GM10847 (cell line): ENCODE results near the gene TNIK.
A peak's percentile ranks its signal among the peaks of the same experiment; 100 is the strongest.

Experiments
- POLR2A ChIP-seq: IDR thresholded peaks from 2 replicates; pipeline ENCODE4 v1.6.1; 2011; ENCODE audit not compliant: insufficient read length; ENCODE audit errors: extremely low read depth

The TNIK gene

GRCh38 chr3:171459942-171460724 is at the start of gene TNIK:
TSS of gene TNIK (minus strand) at chr3:171460405. CDS start at chr3:171460063, 342 bp downstream.
- TF ChIP-seq POLR2A = peak; percentile 74

DNA sequence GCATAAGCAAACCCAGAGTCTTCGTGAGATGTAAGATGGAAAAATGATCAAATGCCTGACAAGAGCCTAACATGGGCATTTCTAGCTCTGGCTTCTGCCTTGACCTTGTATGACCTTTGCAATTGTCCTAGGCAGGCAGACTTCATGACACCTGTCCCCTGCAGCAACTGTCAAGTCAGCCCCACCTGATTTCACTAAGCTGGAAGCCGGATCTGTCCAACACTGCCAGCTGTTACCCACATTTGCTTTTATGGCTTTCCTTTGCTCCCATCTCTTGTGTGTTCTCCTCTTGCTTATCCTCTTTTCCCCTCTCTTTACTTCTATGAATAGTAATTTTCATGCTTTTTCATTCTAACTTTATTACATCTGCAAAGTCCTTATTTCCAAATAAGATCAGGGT is 48.5 kb upstream of the TNIK start:
- no peak for TF ChIP-seq POLR2A

GRCh38 chr3:171508206-171508605 is 48.0 kb upstream of the TNIK start:
- TF ChIP-seq POLR2A = no peak

GRCh38 chr3:171506743-171507319 is 46.6 kb upstream of the TNIK start:
- TF ChIP-seq POLR2A = no peak

DNA sequence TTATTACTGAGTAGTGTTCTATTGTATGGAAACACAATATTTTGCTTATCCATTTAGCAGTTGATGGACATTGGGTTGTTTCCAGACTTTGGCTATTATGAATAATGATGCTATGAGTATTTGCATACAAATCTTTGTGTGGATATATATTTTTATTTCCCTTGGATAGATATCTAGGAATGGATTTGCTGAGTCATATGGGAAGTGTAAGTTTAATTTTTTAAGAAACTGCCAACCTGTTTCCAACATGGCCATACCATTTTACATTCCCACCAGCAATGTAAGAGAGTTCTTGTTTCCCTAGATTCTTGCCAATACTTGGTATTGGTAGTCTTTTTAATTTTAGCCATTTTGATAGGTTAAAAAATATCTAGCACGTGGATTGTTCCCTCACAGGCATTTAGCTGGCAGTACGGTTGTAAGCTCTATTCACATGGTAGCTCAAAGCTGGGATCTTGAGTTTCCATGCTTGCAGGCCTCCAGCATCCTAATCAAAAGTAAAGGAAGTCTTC is 45.7 kb upstream of the TNIK start:
- no peak for TF ChIP-seq POLR2A

DNA sequence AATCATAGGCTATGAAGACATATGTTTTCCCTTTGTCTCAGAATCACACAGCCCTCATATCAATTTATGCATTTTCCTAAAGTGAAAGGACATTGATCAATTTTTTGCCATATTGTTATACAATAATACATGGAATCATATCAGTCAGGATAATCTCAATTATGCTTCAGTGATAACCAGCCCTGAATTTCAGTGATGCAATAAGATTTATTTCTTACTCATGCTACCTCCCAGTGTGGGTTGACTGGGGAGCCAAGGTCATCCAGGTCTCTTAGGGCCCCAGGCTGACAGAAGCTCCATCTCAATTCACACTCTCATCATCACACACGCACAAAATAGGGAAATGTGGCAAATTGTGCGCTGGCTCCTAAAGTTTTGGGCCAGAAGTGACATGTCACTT is 44.2 kb upstream of the TNIK start:
- no peak for TF ChIP-seq POLR2A

- no peak for TF ChIP-seq POLR2A
These were observed 43.6 kb upstream of the TNIK start for GRCh38 chr3:171503817-171504216.

DNA sequence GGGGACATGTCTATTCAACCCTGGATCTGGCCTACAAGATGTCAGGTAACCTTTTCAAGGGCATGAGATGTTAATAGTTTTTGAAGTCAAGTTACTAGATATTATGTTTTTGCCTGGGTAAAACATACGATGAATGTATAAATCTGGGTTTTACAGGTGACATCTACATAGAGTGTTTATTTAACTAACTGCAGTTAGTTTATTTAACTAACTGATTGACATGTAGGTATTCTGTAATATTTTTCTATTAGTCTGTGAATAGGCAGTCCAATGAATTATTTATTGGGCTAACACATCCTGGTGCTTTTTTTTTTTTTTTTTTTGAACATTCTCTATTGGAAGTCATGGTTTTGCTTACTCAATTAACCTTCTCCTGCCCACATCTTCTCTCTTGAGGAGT is 38.7 kb upstream of the TNIK start:
- no peak for TF ChIP-seq POLR2A

DNA sequence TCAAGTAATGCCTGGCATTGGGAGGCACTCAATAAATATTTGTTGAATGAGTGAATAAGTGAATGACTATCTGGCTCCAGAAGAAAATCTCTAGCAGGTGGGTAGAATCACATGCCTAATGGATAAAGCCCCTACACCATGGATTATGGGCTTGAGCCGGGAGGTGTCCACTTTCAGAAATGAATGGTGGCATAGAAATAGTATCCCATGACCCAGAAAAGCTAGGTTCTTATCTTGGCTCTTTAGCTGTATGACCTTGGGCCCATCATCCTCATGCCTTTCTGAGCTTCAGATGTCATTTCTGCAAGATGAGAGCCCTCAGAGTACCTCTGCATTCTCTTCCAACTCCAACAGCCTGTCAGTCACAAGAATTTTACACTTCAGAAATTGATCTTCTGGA is 37.3 kb upstream of the TNIK start:
- TF ChIP-seq POLR2A = no peak

DNA sequence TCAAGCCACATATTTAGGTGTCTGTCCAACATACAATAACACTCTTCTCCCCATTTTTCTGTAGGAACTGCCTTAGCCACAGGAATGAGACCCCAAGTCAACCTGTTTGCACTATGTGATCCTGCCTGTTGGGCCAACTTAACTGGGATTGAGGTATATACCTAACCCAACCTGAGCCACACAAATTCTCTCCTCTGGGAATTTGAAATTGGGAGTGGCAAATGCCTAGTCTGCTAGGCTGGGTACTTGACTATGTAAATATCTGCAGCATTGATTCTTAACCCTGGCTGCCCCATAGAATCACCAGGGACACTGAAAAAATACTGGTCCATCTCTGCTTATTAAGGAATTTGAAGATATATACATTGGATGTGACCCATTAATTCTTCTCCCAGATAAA is 35.2 kb upstream of the TNIK start:
- no peak for TF ChIP-seq POLR2A

GRCh38 chr3:171494457-171495109 is 34.4 kb upstream of the TNIK start:
- TF ChIP-seq POLR2A = no peak

- no peak for TF ChIP-seq POLR2A
These were observed 31.2 kb upstream of the TNIK start for GRCh38 chr3:171491361-171491760.

DNA sequence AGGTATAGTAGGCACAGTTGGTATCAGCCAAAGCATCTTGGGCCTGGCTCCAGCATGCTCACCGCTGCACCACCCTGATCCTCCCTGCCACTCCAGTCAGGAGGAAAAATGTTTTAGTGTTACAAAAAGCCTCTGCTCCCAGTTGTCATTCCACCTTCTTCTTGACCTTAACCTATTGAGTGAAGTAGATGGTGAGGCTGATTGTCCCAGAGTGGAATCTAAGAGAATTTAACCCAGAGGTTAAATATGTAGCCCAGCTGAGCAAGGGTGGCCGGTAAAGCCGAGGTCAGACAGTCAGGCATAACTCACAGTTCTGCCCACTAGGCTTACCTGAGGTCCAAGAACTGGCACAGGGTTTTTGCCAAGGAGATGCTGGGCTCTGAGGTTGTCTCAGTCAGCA is 30.7 kb upstream of the TNIK start:
- TF ChIP-seq POLR2A = no peak

DNA sequence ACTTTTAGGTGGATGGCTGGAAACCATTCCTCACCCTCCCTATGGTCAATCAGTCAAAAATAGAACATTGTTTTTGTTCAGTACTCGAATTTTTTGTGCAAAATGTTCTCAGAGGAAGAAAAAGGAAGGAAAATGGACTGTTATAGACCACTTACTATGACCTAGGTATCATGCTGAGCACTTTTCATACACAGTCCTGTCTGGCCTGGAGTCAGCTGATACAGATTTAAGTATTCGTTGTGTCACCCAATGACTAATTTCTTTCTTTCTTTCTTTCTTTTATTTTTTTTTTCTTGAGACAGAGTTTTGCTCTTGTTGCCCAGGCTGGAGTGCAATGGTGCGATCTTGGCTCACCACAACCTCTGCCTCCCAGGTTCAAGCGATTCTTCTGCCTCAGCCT is 29.1 kb upstream of the TNIK start:
- TF ChIP-seq POLR2A = no peak

GRCh38 chr3:171488479-171488878 is 28.3 kb upstream of the TNIK start:
- TF ChIP-seq POLR2A = no peak

DNA sequence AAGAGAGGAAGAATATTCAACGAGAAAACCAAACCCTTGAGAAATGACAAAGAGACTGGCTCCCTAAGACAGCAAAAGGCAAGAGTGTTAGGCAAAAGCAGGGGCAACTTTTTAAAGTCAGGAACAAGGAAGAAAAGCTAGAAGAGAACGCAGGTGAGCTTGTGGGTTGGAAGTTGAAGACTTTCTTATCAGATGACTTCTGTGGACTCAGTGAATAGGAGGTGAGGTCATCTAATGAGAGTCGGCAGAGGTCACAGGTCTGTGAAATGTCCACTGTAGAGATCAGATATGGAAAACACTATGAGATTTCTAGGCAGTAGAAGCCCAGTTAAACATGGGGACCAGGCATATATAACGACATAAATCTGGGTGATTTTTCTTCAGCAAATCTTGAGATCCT is 27.2 kb upstream of the TNIK start:
- TF ChIP-seq POLR2A = no peak

DNA sequence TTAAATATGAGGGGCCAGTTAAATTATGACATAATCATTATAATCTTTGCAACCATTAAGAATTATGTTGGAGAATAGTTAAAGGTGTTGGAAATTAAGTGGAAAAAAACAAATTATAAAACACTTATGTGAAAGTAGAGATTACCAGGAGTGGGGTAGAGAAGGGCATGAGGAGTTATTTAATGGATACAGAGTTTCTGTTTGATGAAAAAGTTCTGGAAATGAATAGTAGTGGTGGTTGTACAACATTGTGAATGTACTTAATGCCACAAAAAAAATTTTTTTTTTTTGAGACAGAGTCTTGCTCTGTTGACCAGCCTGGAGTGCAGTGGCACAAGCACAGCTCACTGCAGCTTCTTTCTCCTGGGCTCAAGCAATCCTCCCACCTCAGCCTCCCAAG is 25.1 kb upstream of the TNIK start:
- no peak for TF ChIP-seq POLR2A

- no peak for TF ChIP-seq POLR2A
These were observed 20.8 kb upstream of the TNIK start for GRCh38 chr3:171481011-171481410.
